ENCODE results near the gene CPB2. TPM values are rescaled to one million over a fixed set of nuclear protein-coding genes. Genes with fewer than 3 reads are reported as not detected.

Gene CPB2
- total RNA-seq, 4 donors from 2014 or later, result 0.42 to 1.4 TPM; not detected in 2

DNA sequence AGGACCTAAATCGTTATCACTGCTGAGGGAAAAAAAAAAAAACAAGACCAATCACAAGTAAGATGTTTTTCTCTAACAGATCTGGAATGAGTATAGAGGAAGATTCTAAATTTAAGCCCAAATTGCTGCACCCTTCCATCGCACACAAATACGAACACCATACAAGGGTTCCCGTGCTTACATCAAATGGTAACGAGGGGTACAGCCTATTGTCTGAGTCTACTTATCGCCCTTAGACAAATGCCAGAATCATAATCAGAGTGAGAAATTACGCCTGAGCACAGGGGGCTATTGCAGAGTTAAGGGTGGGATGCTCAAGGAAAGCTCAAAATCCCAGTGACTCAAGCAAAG is 52.9 kb downstream of the CPB2 start:
- peak; percentile 13 to 14 for ATAC-seq
- TF ChIP-seq CTCF (IDR thresholded peaks at IDR 0.05 in 4 of 5, conservative IDR thresholded peaks at IDR 0.05 in 1 of 5) (no peak), POLR2A (IDR thresholded peaks at IDR 0.05) (no peak)
- Histone ChIP-seq H3K9me3 (no peaks in the 10 kb centered on the region), H3K4me1 (peaks cover 27 to 28% of the 10 kb centered on the region in 2 donors), H3K4me3 (peak overlapping the region; percentile 84 to 97 (median 90)), H3K36me3 (no peaks in the 10 kb centered on the region), H3K27ac (peak overlapping the region; percentile 88 to 96 (median 92)), H3K27me3 (no peaks in the 10 kb centered on the region)
- intact Hi-C loops (cut with DNase I; ENCODE audit: low total_unique reads), result loop anchor here (1.0 to 5.0 kb wide), 2 partner anchors 173 to 245 kb away; no protein-coding TSS in a partner anchor
- no peak for DNase-seq
- in situ Hi-C loops (cut with MboI; ENCODE audit: low sequenced_read_pairs in 4 of 4), result no loop called here

DNA sequence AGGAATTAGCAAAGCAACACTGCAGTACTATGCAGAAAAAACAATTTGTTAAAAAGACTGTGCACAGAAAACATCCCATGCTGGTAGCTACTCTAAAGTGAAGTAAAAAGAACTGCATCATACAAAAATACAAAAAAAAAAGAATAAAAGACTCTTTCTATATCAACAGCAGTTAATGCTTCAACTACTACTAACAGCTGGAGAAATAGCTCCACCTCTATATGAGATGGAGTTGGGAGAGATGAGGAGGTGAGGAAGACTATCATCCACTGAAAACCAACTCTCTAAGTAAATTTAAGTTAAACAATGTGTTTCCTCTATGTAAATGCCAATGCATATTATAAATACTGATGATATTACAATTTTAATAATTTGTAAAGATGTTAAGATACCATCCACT is 54.1 kb downstream of the CPB2 start:
- DNase-seq, result no peak
- Histone ChIP-seq H3K4me3 (peak overlapping the region; percentile 1 to 97 (median 89)), H3K9me3 (no peaks in the 10 kb centered on the region), H3K4me1 (peaks cover 28% of the 10 kb centered on the region in 2 donors), H3K27ac (no peak overlapping the region), H3K36me3 (no peaks in the 10 kb centered on the region), H3K27me3 (no peaks in the 10 kb centered on the region)
- no peak for ATAC-seq
- no peak for TF ChIP-seq POLR2A (IDR thresholded peaks at IDR 0.05)
- no peak for TF ChIP-seq CTCF (IDR thresholded peaks at IDR 0.05 in 4 of 5, conservative IDR thresholded peaks at IDR 0.05 in 1 of 5)
- intact Hi-C loops (cut with DNase I; ENCODE audit: low total_unique reads) (loop anchor here (5.0 kb wide), 1 partner anchor 243 kb away; no protein-coding TSS in a partner anchor), in situ Hi-C loops (cut with MboI; ENCODE audit: low sequenced_read_pairs in 4 of 4) (no loop called here)

DNA sequence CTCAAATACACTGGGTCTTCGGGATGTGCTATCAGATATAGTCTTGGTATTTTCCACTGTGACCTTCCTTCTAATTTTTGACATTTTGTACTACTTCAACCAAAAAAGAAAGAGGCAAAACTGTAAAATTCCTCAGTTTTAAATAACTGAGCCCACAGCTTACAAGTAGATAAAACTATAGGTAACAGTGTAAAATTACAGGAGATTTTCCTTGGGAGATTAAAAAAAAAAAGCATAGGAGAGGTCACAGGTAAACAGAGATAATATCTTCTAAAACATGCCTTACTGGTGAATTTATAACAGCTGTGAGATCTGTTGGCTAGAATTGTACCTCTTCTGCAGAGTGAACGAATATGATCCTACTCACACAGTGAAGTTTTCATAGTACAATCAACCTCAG is 59.4 kb downstream of the CPB2 start:
- peaks cover 8 to 22% of the 10 kb centered on the region in 2 donors for H3K4me1 ChIP-seq
- in situ Hi-C loops (cut with MboI; ENCODE audit: low sequenced_read_pairs in 4 of 4), result loop anchor here in 1 of 4 donors (25.0 kb wide), 1 partner anchor 533 kb away; no protein-coding TSS in a partner anchor

GRCh38 chr13:46043647-46044046 is 61.2 kb downstream of the CPB2 start:
- Histone ChIP-seq H3K27me3 (no peaks in the 10 kb centered on the region), H3K9me3 (no peaks in the 10 kb centered on the region), H3K4me1 (peaks cover 0 to 15% of the 10 kb centered on the region in 2 donors), H3K4me3 (no peak overlapping the region), H3K27ac (no peak overlapping the region), H3K36me3 (peaks cover 0 to 21% of the 10 kb centered on the region in 2 donors)
- in situ Hi-C loops (cut with MboI; ENCODE audit: low sequenced_read_pairs in 4 of 4), result loop anchor here in 1 of 4 donors (25.0 kb wide), 1 partner anchor 531 kb away; no protein-coding TSS in a partner anchor
- intact Hi-C loops (cut with DNase I; ENCODE audit: low total_unique reads), result no loop called here
- no peak for ATAC-seq
- DNase-seq, result no peak
- TF ChIP-seq CTCF (IDR thresholded peaks at IDR 0.05 in 4 of 5, conservative IDR thresholded peaks at IDR 0.05 in 1 of 5) (no peak), POLR2A (IDR thresholded peaks at IDR 0.05) (no peak)

More for the DNA sequence above, 59.4 kb downstream of the CPB2 start:
- no peak for ATAC-seq
- Histone ChIP-seq H3K9me3 (no peaks in the 10 kb centered on the region), H3K27me3 (no peaks in the 10 kb centered on the region), H3K4me3 (no peak overlapping the region), H3K27ac (no peak overlapping the region), H3K36me3 (peaks cover 0 to 12% of the 10 kb centered on the region in 2 donors)
- DNase-seq, result no peak
- intact Hi-C loops (cut with DNase I; ENCODE audit: low total_unique reads), result no loop called here
- no peak for TF ChIP-seq POLR2A (IDR thresholded peaks at IDR 0.05)
- no peak for TF ChIP-seq CTCF (IDR thresholded peaks at IDR 0.05 in 4 of 5, conservative IDR thresholded peaks at IDR 0.05 in 1 of 5)

GRCh38 chr13:46041419-46041839 is 63.4 kb downstream of the CPB2 start:
- intact Hi-C loops (cut with DNase I; ENCODE audit: low total_unique reads) (no loop called here), in situ Hi-C loops (cut with MboI; ENCODE audit: low sequenced_read_pairs in 4 of 4) (loop anchor here in 1 of 4 donors (25.0 kb wide), 1 partner anchor 529 kb away; no protein-coding TSS in a partner anchor)
- no peak for DNase-seq
- TF ChIP-seq POLR2A (IDR thresholded peaks at IDR 0.05) (no peak), CTCF (IDR thresholded peaks at IDR 0.05 in 4 of 5, conservative IDR thresholded peaks at IDR 0.05 in 1 of 5) (no peak)
- Histone ChIP-seq H3K27me3 (no peaks in the 10 kb centered on the region), H3K9me3 (no peaks in the 10 kb centered on the region), H3K4me1 (peaks cover 0 to 15% of the 10 kb centered on the region in 2 donors), H3K4me3 (no peak overlapping the region), H3K36me3 (peaks cover 0 to 30% of the 10 kb centered on the region in 2 donors), H3K27ac (no peak overlapping the region)
- no peak for ATAC-seq
